Activated T-cell treated with anti-CD3 and anti-CD28 coated beads for 4 hours (primary cell): Measurements from ENCODE around the gene CPSF6.
"Not testable (repeated sequence)": the region's sequence is repeated elsewhere in the genome, so short reads cannot be mapped to it uniquely, and the experiment has no call there.

Experiments
- DNase-seq: peaks from one replicate; pipeline ENCODE4 v3.0.0-alpha.2; 2020

Gene CPSF6

GRCh38 chr12:69239352-69239921 lies at the start of gene CPSF6:
Gene CPSF6, plus strand, starts transcription at chr12:69239569. Its CDS starts 78 bp downstream, at chr12:69239647.
- peak; percentile 94 for DNase-seq

- no peak for DNase-seq
Observed at GRCh38 chr12:69196302-69197288, 42.8 kb upstream of the CPSF6 start.

DNA sequence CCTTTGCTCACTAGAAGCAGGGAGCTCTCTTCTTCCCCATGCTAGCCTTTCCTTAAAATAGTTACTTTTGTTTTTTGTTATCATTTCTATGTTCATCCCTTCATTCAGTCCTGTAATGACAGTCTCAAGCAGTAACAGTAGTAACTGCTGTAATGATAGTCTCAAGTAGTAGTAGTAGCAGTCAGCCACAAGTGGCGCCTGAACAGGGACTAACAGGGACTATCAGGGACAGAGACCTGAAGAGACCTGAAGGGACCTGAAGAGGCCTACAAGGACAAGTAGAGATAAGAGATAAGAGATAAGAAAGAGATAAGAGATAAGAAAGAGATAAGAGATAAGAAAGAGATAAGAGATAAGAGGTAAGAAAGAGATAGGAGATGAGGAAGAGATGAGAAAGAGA lies 39.4 kb upstream of the CPSF6 start:
- DNase-seq: not testable (repeated sequence)

DNA sequence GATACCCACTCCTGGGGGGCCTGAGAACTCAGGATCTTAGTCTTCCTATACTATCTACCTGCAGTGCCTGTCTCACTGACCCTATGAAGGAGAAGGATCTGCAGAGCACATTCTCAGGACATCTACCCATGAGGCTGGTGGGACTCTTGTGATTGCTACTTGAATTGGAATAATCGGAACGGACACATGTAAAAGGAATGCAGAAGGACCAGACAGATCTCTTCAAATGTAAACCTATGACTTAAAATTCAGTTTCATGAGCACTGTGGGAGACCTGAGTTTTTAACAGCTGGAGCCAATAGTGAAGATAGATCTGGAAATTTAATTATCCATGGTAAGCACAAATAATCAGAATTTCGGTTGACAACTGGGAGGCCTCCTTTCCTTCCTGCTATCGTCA lies 35.2 kb upstream of the CPSF6 start:
- no peak for DNase-seq

GRCh38 chr12:69210661-69211060 lies 28.7 kb upstream of the CPSF6 start:
- DNase-seq: no peak

- DNase-seq: no peak
Observed at GRCh38 chr12:69211160-69211559, 28.2 kb upstream of the CPSF6 start.

GRCh38 chr12:69214169-69214568 lies 25.2 kb upstream of the CPSF6 start:
- no peak for DNase-seq

DNA sequence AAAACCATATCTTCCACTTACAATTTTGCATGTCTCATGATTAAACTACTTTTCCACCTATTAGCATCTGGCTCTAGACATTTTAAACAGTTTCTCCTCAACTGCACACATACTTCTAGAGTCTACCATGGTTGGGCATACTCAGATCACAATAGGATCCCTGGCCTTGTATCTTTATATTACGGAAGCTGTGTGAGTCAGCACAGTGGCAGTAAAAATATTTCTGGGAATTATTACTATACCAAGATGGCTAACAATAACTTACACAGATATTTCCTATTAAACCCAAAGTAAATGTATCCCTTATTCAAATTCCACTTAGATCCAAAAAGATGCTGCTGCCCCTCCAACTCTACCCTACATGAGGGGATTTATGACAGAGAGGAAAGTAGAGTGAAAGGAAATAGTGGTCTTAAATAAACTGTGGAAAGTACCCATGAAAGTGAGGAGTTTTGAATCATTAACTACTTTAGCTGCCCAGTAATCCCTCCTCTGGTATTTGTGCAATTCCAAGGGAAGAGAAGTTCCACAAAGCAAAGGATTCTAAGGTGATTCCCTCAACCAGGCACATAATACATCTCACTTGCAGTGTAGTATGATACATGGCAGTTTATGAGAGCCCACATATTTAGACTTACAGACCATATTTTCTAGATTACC lies 14.0 kb upstream of the CPSF6 start:
- no peak for DNase-seq

DNA sequence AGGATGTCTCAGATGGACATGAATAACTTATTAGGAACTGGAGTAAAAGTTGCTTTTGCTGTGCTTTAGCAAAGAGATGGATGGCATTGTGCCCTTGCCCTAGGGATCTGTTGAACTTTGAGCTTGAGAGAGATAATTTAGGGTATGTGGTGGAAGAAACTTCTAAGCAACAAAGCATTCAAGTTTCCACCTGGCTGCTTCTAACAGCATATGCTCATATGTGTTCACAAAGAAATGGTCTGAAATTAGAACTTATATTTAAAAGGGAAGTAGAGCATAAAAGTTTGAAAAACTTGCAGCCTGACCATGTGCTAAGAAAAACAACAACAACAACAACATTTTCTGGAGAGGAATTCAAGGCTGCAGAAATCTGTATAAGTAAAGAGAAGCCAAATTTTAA lies 7.9 kb upstream of the CPSF6 start:
- DNase-seq: no peak

DNA sequence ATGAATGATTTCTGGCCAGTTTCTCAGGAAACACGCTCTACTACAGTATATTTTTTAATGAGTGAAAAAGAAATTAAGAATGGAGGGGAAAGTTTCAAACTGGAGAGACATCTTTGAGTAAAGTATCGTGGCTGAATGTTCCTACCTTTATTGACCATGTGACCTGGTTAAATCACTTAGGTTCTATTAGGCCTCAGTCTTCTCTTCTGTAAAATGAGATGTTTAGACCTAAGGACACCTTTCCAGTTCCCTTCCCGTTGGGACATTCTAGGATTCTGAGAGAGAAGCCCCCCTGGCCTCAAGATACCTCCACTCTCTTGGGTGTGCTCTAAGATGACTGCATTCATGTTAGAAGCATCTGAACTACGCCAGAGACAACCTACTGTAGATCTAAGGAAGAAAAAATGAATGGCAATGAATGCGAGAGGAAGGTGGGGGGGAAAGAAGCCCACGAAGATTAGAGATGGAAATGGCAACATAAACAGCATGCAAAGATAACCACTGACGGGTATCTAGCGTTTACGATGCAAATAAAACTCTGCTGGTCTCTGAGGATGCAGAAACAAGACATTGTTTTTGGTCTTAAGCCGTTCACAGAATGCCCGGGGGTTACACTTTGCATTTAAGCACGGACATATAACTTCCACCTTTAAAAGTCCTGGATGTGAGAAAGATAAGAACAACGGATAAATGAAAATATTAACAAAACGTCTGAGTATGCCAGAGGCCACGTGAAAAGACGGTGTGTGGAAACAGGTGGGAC lies 599 bp upstream of the CPSF6 start:
- no peak for DNase-seq

DNA sequence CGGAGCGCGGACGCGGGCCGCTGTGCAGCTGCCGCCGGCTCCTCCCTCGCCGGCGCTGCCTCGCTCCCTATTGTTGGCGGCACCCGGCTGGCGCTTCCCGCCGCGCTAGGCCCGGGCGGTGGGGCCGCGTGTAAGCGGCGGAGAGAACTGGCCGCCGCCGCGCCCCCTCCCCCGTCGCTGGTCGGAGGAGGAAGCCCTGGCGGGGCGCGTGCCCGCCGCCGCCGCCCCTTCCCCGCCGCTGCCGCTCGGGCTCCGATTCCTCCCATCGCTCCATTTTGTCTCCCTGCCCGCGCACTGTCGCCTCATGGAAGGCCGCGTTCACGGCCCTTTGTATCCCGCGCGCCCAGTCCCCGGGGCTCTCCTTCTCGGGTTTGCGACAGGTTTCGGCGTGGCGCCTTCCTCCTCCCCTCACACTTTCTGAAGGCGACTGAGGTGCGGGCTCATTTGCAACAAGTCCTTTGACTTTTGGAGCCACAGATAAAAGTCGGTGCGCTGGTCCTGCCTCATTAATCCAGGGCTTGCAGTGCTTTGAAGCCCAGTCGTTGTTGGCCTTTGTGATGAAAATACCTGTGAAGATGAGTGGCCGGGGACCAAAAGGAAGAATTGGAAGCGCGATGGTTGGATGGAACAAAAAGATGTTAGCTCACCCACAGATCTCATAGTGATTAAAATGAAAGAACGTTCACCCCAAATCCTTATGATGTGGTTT lies 707 bp downstream of the CPSF6 start:
- peak; percentile 26 for DNase-seq

GRCh38 chr12:69240631-69240995 lies 1.2 kb downstream of the CPSF6 start:
- DNase-seq: no peak

GRCh38 chr12:69241438-69242092 lies 2.2 kb downstream of the CPSF6 start:
- DNase-seq: no peak

DNA sequence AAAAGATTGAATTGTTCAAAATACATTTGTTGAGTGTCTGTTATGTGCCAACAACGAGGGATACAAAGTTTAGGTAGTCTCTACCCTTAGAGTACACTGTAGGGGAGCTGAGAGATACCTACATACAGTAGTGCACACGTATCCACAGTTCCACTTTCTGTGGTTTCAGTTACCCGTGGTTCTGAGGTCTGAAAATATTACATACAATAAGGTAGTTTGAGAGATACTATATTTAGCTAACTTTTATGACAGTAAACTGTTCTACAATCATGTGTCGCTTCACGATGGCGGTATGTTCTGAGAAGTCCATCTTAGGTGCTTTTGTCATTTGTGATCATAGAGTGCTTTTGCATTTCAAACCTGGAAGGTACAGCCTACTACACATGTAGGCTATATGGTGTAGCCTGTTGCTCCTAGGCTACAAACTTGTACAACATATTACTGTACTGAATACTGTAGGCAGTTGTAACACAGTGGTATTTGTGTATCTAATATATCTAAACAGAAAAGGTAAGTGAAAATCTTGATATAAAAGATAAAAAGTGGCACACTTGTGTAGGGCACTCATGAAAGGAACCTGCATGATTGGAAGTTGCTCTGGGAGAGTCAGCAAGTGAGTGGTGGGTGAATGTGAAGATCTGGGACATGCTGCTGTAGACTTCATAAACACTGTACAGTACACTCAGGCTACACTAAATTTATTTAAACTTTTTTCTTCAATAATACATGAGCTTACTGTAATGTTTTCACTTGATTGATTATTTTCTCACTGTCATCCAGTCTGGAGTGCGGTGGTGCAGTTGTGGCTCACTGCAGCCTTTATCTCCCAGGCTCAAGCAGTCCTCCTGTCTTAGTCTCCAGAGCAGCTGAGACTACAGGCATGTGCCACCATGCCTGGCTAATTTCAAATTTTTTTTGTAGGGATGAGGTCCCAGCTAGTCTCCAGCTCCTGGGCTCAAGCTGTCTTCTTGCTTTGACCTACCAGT lies 4.0 kb downstream of the CPSF6 start:
- DNase-seq: no peak

GRCh38 chr12:69247268-69248018 lies 8.1 kb downstream of the CPSF6 start:
- no peak for DNase-seq

DNA sequence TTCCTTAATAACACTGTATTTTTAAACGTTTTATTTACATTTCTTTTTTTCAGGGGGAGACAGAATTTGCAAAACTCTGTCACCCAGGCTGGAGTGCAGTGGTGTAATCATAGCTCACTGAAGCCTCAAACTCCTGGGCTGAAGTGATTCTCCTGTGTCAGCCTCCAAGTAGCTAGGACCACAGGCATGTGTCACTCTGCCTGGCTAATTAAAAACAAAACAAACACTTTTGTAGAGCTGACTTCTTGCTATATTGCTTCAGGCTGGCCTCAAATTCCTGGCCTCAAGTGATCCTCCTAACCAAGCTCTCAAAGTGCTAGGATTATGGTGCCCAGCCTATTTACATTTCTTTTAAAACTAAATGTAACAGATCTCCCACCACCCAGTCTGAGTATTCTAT lies 12.7 kb downstream of the CPSF6 start:
- no peak for DNase-seq

DNA sequence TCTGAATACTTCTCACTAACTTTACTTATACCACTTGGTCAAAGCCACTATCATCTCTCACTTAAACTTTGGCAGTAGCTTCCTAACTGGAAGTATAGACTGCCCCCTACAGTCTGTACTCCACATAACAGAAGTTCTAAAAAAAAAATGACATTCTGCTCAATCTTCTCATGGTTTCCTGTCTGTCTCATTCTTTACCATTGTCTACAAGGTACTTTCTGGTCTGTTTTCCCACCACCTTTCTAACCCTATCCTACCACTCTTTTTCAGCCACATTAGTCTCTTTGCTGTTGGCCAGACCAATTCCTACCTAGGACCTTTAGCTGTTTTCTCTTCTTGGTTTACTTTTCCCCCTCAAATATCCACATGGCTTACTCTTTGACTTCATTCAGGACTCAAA lies 14.7 kb downstream of the CPSF6 start:
- DNase-seq: no peak

- DNase-seq: no peak
Observed at GRCh38 chr12:69254862-69255261, 15.5 kb downstream of the CPSF6 start.

GRCh38 chr12:69258655-69259054 lies 19.3 kb downstream of the CPSF6 start:
- no peak for DNase-seq
